ENCODE results near the gene EDAR. TPM values are rescaled to one million over a fixed set of nuclear protein-coding genes. Genes with fewer than 3 reads are reported as not detected.

The EDAR gene
- total RNA-seq, 1 donor from 2014 or later = 1.0 TPM

DNA sequence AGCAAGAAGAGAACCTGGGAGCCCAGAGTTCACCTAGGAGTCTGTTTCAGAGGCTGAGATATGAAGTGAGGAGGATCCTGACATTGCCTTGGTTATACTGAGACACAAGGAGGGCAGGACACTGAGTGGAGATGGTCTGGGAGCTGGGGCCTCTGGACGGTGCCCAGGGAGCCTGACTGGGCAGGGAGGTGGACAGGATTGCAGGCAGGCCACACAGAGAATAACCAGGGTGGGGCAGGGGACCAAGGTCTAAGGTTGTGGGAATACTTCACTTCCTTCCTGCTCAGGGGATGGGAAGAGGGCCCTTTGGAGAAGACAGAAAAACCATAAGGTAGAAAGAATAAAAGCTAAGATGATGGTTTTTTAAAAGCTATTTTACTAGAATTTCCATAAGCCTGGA, 18.7 kb downstream of the EDAR start:
- no peak overlapping the region for H3K4me3 ChIP-seq (ENCODE audit: low read depth, low read length)
- DNase-seq (ENCODE audit: low read depth) = no peak
- TF ChIP-seq, protein P1, sequence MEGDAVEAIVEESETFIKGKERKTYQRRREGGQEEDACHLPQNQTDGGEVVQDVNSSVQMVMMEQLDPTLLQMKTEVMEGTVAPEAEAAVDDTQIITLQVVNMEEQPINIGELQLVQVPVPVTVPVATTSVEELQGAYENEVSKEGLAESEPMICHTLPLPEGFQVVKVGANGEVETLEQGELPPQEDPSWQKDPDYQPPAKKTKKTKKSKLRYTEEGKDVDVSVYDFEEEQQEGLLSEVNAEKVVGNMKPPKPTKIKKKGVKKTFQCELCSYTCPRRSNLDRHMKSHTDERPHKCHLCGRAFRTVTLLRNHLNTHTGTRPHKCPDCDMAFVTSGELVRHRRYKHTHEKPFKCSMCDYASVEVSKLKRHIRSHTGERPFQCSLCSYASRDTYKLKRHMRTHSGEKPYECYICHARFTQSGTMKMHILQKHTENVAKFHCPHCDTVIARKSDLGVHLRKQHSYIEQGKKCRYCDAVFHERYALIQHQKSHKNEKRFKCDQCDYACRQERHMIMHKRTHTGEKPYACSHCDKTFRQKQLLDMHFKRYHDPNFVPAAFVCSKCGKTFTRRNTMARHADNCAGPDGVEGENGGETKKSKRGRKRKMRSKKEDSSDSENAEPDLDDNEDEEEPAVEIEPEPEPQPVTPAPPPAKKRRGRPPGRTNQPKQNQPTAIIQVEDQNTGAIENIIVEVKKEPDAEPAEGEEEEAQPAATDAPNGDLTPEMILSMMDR (conservative IDR thresholded peaks at IDR 0.05; ENCODE audit: low read depth, low read length) = no peak

DNA sequence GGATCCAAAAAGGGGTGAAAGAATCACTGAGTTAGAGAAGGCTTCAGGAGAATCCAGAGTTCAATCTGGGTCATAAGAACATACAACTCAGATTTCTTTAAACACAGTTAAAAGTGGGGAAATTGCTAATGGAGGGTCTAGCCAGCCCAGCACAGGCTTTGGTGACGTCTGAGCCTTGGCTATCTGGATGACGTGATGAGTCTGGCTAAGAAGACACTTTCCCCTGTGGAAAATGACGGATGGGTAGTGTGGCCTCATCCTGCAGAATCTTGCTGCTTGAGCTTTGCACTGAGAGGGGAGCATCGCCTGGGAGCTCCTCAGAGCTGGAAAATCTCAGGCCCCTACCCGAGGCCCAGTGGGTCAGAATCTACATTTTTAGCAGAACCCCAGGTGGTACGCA, 19.2 kb downstream of the EDAR start:
- no peak overlapping the region for H3K4me3 ChIP-seq (ENCODE audit: low read depth, low read length)
- TF ChIP-seq, protein P1 (conservative IDR thresholded peaks at IDR 0.05; ENCODE audit: low read depth, low read length) = no peak

DNA sequence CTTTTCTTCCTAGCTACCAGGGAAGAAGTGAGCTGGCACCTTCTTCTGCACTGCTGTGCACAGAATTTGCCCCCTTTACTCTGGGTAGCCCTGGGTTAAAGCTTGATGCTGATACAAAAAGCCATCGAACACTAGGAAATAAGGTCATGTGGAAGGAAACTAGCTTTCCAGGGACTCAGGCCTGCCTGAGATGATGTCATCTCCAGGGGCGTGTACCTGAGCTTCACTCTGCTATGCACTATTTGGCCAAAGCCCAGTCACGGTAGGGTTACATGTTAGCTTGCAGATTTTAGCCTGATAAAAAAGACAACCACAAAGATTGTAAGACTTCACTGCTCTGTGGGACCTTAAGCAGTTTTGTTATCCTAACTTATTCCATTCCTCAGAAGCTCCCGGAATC, 20.4 kb downstream of the EDAR start:
- DNase-seq (ENCODE audit: low read depth) = no peak
- TF ChIP-seq, protein P1 (conservative IDR thresholded peaks at IDR 0.05; ENCODE audit: low read depth, low read length) = no peak
- no peak overlapping the region for H3K4me3 ChIP-seq (ENCODE audit: low read depth, low read length)

More for the DNA sequence above, 19.2 kb downstream of the EDAR start:
- no peak for DNase-seq (ENCODE audit: low read depth)

DNA sequence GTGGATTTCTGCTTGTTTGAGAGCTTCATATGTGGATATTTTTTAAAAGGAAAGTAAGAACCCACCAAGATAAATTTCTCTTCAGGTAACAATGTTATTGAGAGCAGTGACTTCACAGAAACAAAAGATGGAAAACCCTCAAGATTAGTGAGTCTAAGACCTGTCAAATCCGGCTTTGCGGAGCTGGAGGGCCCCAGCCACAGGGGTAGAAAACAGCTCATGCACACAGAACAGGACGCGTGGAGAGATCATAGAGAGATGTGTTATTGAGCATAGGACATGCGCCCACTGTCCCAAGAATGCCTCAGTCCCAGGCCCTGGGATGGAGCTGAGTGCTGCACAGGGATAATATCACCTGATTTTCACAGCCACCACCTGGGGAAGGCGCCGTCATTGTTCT, 21.3 kb downstream of the EDAR start:
- TF ChIP-seq, protein P1 (conservative IDR thresholded peaks at IDR 0.05; ENCODE audit: low read depth, low read length) = no peak
- H3K4me3 ChIP-seq (ENCODE audit: low read depth, low read length) = no peak overlapping the region
- no peak for DNase-seq (ENCODE audit: low read depth)

DNA sequence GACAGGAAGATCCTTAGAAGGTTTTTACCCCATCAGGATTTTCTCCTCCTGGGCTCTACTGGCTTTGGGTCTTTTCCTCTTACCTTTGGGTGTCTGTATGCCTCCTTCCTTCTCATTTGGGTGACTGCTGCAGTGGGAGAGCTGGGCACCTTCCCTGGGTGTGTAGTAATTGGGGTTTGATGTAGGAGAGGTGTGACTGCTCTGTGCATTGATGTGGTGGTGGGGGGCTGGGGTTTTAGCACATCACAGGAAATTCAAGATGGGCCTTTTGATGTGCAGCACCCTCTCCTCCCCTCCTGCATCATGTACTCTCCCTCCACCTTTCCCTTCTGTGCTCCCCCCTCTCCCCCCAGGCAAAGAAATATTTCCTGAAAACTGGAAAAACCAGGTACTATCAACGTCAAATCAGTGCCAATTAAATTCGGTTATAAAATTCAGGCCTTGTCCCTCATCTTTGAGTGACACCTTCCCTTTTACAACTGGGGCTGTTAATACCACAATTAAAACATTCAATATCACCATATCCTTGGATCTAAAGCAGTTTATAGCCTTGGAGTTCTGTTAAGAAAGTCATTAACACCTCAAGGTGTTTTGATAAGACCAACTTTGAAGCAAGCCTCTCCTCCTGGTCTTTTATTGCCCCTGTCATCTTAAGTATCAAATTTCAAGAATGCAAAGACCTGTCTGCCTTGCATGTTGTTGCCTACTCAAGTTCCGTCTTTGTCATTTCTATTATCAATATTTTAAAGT, 23.3 kb downstream of the EDAR start:
- DNase-seq (ENCODE audit: low read depth) = no peak
- TF ChIP-seq, protein P1 (conservative IDR thresholded peaks at IDR 0.05; ENCODE audit: low read depth, low read length) = no peak
- no peak overlapping the region for H3K4me3 ChIP-seq (ENCODE audit: low read depth, low read length)

DNA sequence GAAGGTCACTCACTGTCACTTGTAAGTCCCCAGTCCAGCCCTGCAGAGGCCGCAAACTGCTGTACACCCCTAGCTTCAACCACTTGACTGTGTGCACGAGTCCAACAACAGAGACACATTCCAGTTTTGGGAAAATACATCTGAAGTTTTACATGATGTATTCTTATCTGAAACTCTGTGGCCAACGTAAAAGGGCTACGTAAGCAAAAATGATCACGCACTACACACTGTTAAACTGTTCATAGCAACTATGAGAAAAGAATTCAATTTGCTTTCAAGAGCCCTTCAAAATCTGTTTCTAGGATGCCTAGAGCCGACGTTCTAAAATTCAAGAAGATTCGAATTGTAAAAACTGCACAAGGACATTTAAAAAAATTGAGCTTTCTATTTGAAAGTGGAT, 26.0 kb downstream of the EDAR start:
- TF ChIP-seq, protein P1 (conservative IDR thresholded peaks at IDR 0.05; ENCODE audit: low read depth, low read length) = no peak
- DNase-seq (ENCODE audit: low read depth) = no peak
- H3K4me3 ChIP-seq (ENCODE audit: low read depth, low read length) = no peak overlapping the region

DNA sequence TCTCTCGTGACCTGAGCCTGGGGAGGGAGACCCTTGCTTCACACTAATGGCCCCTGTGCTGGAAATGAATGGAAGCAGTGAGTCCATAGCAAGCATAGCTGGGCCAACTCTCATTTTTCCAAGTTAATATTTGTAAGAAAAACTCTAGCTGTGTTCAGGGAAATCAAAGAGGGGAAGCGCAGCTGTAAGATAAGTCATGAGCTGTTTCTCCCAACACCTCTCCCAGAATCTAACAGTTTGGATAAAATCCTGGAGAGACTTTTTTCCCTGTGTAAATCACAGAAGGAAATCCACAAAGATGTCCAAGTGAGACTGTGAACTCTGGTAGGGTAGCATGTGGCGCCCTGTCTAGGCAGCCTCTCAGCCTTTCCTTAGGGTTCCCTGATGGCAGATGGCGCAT, 27.2 kb downstream of the EDAR start:
- no peak overlapping the region for H3K4me3 ChIP-seq (ENCODE audit: low read depth, low read length)

More for the DNA sequence above, 27.2 kb downstream of the EDAR start:
- TF ChIP-seq, protein P1 (conservative IDR thresholded peaks at IDR 0.05; ENCODE audit: low read depth, low read length) = no peak
- DNase-seq (ENCODE audit: low read depth) = no peak

Data from epithelial cell of proximal tubule (primary cell).